Stomach (tissue), 4 donors: ENCODE measurements around the gene RGPD3.
"Not testable (repeated sequence)": the region's sequence is repeated elsewhere in the genome, so short reads cannot be mapped to it uniquely, and the experiment has no call there.

Source experiments
- EP300 ChIP-seq: sonication (generic); formaldehyde crosslinking; IDR thresholded peaks from one replicate; pipeline ENCODE4 v1.6.1; 2017; ENCODE audit warnings: antibody characterized with exemption
- POLR2A ChIP-seq, 4 donors: fragments of 450-650 bp; IDR thresholded peaks; one replicate each; pipeline ENCODE4 v1.6.1; 2016; ENCODE audit warnings: antibody characterized with exemption in 4 of 4, control low read depth in 2 of 4, mild to moderate bottlenecking in 1 of 4, moderate library complexity in 1 of 4
- POLR2AphosphoS5 ChIP-seq, 3 donors: sonication (generic); formaldehyde crosslinking; IDR thresholded peaks; one replicate each; pipeline ENCODE4 v1.6.1; 2016; ENCODE audit warnings: antibody characterized with exemption in 3 of 3
- TF ChIP-seq, protein P1 (sequence below), 7 experiments: fragments of 450-650 bp in 4 of 7; fragments of 200-600 bp in 3 of 7; sonication (generic) in 3 of 7; IDR thresholded peaks; one replicate each; pipeline ENCODE4 v1.5.1; 2016 to 2019; ENCODE audit warnings: antibody characterized with exemption in 7 of 7, control low read depth in 2 of 7, mild to moderate bottlenecking in 1 of 7

DNA sequence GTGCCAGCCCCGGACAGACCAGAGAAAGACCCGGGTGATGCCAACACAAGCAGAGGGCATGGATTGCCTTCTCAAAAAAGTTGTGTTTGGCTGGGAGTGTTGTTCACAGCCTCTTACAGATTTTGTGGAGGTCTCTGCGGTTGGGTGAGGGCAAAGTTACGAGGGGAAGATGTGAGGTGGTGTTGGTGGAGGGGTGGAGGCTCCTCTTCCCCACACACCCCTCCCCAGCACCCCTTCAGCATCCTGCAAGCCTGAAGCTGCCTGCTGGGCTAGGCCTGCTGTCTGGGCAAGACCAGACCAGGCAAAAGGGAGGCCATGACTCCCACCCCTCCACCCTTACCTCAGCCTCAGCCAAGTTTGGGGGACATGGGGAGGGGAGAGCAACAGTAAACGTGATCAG, 45.2 kb upstream of the RGPD3 start:
- TF ChIP-seq, protein P1, sequence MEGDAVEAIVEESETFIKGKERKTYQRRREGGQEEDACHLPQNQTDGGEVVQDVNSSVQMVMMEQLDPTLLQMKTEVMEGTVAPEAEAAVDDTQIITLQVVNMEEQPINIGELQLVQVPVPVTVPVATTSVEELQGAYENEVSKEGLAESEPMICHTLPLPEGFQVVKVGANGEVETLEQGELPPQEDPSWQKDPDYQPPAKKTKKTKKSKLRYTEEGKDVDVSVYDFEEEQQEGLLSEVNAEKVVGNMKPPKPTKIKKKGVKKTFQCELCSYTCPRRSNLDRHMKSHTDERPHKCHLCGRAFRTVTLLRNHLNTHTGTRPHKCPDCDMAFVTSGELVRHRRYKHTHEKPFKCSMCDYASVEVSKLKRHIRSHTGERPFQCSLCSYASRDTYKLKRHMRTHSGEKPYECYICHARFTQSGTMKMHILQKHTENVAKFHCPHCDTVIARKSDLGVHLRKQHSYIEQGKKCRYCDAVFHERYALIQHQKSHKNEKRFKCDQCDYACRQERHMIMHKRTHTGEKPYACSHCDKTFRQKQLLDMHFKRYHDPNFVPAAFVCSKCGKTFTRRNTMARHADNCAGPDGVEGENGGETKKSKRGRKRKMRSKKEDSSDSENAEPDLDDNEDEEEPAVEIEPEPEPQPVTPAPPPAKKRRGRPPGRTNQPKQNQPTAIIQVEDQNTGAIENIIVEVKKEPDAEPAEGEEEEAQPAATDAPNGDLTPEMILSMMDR (IDR thresholded peaks at IDR 0.05) = not testable (repeated sequence)
- TF ChIP-seq POLR2A (IDR thresholded peaks at IDR 0.05); EP300; POLR2AphosphoS5 (IDR thresholded peaks at IDR 0.05): not testable (repeated sequence)
